ENCODE results near the gene PROM1. TPM values are rescaled to one million over a fixed set of nuclear protein-coding genes. Genes with fewer than 3 reads are reported as not detected.
A peak's percentile ranks its signal among the peaks of the same experiment; 100 is the strongest.

The PROM1 gene
- total and polyA plus RNA-seq, 2 of the 4 experiments (the other 2 are of a cell fraction), result not detected

GRCh38 chr4:15983610-15984009, 100.2 kb downstream of the PROM1 start:
- Histone ChIP-seq H3K4me2 (ENCODE audit: low read depth, low read length) (no peak overlapping the region), H2BK5ac (ENCODE audit: low read depth, low read length, poor library complexity, severe bottlenecking) (no peak overlapping the region), H3K4me1 (ENCODE audit: control insufficient read depth, insufficient read depth, low read length) (no peaks in the 10 kb centered on the region), H2BK20ac (ENCODE audit: low read depth, low read length) (no peak overlapping the region), H3K23ac (ENCODE audit: low read depth, low read length) (no peak overlapping the region), H3K79me1 (ENCODE audit: low read depth in 1 of 2, low read length in 2 of 2) (no peaks in the 10 kb centered on the region), H3K9ac (ENCODE audit: low read depth, low read length) (no peak overlapping the region), H2AK9ac (replicated peaks; ENCODE audit: low read depth, low read length, poor library complexity) (no peak overlapping the region), H3K27ac (ENCODE audit: insufficient read depth, low read length) (no peak overlapping the region), H3K36me3 (ENCODE audit: control insufficient read depth, insufficient read depth, low read length) (no peaks in the 10 kb centered on the region), H3K56ac (ENCODE audit: extremely low read depth, insufficient read depth, low read length) (no peak overlapping the region), H3K4me3 (ENCODE audit: insufficient read depth, low read depth, low read length) (no peak overlapping the region), H2AK5ac (ENCODE audit: low read depth, low read length) (no peak overlapping the region), H2BK120ac (ENCODE audit: low read depth, low read length) (no peak overlapping the region), H3K9me1 (ENCODE audit: insufficient read depth, low read length) (0 out of 2 replicates have a peak, but pooled peaks cover 6% of the 10 kb centered on the region), H3K18ac (ENCODE audit: low read depth, low read length) (no peak overlapping the region), H4K91ac (ENCODE audit: insufficient read depth, low read depth, low read length) (no peak overlapping the region), H4K8ac (ENCODE audit: low read depth in 2 of 2, low read length in 2 of 2) (no peak overlapping the region), H3K9me3 (ENCODE audit: control insufficient read depth, insufficient read depth, low read length) (no peaks in the 10 kb centered on the region), H3K4ac (ENCODE audit: low read depth, low read length) (no peak overlapping the region), H3K14ac (replicated peaks; ENCODE audit: low read depth, low read length) (no peak overlapping the region), H3K27me3 (ENCODE audit: control insufficient read depth, insufficient read depth, low read length) (peaks cover 10% of the 10 kb centered on the region), H2AFZ (replicated peaks; ENCODE audit: low read length, poor library complexity) (no peak overlapping the region), H4K20me1 (ENCODE audit: insufficient read depth, low read length) (no peaks in the 10 kb centered on the region), H4K5ac (ENCODE audit: low read depth, low read length) (no peak overlapping the region), H2BK15ac (ENCODE audit: low read depth, low read length) (no peak overlapping the region)
- intact Hi-C loops (cut with micrococcal nuclease), result no loop called here
- ChIA-PET CTCF (interaction anchor here (1.0 kb wide), 1 partner anchor 101 kb away, joined by 3 read pairs; no protein-coding TSS in a partner anchor), POLR2A (ENCODE audit: unreplicated experiment) (no interaction called here)
- TF ChIP-seq CTCF (conservative IDR thresholded peaks at IDR 0.05; ENCODE audit: low read depth, low read length) (no peak), FOS (IDR thresholded peaks at IDR 0.05; ENCODE audit: low read depth, low read length) (no peak), MAFK (IDR thresholded peaks at IDR 0.05; ENCODE audit: low read depth, low read length) (no peak), CEBPB (IDR thresholded peaks at IDR 0.05; ENCODE audit: low read depth, low read length) (no peak), SMC3 (IDR thresholded peaks at IDR 0.05; ENCODE audit: low read depth, low read length) (no peak), MAZ (IDR thresholded peaks at IDR 0.05; ENCODE audit: borderline replicate concordance, low read depth, low read length) (no peak), CHD1 (IDR thresholded peaks at IDR 0.05; ENCODE audit: low read depth, low read length) (no peak), POLR2A (IDR thresholded peaks at IDR 0.05; ENCODE audit: low read depth, low read length) (no peak), RAD21 (IDR thresholded peaks at IDR 0.05; ENCODE audit: low read length) (no peak), BHLHE40 (IDR thresholded peaks at IDR 0.05; ENCODE audit: low read depth, low read length) (no peak), ELK1 (IDR thresholded peaks at IDR 0.05; ENCODE audit: borderline replicate concordance, low read depth, low read length) (no peak), RFX5 (IDR thresholded peaks at IDR 0.05; ENCODE audit: low read depth, low read length) (no peak), RCOR1 (IDR thresholded peaks at IDR 0.05; ENCODE audit: insufficient replicate concordance, low read length) (no peak), USF2 (IDR thresholded peaks at IDR 0.05; ENCODE audit: low read depth, low read length) (no peak), NFE2L2 (IDR thresholded peaks at IDR 0.05; ENCODE audit: low read depth, low read length) (no peak)
- in situ Hi-C loops (cut with MboI; ENCODE audit: low sequenced_read_pairs), result no loop called here
- WGBS, 2 experiments (ENCODE audit: extremely low coverage in 2 of 2, insufficient read length in 1 of 2), result no CpG with 5 or more reads among the region's 2 CpGs
- DNase-seq (no peak), ATAC-seq (ENCODE audit: low read depth) (peak; percentile 21; the same call in 1 of the 2 replicates)
- dilution Hi-C loops (cut with HindIII; ENCODE audit: low sequenced_read_pairs, unreplicated experiment), result no loop called here
- no TSS peak for BruUV-seq (replicated peaks)
